GM18526 (cell line): ENCODE results near the gene RCAN1.

Experiments used
- POLR2A ChIP-seq: IDR thresholded peaks from 3 replicates; pipeline ENCODE4 v1.6.1; 2011; ENCODE audit not compliant: insufficient read length; ENCODE audit errors: extremely low read depth

RCAN1 gene

DNA sequence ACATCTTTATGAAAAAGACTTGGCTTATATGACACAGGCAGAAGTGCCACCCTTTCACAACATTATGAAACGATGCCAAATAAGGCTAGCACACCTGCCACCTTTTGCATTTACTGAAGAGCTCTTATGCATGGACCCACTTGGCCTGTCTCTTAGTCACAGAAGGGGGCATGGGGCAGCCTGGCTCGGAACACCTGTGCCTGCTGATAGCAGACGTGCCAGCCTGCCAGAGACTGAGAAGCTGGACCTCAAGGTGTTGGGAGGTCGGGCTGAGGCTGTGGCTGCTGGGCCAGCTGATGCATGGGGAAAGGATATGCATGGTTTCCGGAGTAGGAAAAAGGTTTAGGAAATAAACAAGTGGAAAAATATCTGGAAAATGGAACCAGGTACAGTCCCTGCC is 21.5 kb downstream of the RCAN1 start:
- TF ChIP-seq POLR2A = no peak

DNA sequence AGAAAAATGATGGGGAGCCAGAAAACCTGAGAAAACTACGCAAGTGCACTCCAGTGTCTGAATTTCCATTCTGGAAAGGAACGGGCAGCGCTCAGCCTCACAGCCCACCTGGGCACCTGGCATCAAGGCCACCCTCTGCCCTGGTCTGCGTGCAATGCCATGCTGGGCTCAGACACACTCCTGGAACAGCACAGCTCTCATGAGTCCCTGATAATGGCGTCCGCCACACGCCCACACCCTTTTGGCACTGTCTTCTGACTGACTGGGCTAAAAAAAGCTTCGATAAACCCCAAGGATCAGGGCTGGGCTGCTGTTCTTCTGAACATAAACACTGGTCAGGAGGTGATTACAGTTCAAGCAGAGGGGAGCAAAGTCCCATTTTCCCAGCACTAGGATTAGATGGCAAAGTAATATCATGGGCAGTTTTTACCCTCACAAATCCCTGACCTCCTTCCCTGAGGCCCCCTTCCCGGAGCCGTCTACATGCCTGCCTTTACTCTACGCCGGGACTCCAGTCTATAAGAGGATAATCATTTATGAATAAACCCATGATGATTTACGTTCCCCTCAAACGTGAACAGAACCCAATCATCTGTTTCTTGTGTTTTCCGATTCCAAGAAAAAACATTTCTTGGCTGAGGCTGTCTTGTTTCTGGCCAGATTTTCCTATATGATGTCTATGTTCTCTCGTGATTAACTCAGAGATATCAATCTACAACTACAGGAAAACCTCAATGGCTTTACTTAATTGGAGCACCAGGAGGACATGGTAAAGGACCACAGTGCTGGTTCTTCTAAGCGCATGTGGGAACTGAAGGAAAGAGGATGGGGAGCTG is 22.6 kb downstream of the RCAN1 start:
- TF ChIP-seq POLR2A = no peak

DNA sequence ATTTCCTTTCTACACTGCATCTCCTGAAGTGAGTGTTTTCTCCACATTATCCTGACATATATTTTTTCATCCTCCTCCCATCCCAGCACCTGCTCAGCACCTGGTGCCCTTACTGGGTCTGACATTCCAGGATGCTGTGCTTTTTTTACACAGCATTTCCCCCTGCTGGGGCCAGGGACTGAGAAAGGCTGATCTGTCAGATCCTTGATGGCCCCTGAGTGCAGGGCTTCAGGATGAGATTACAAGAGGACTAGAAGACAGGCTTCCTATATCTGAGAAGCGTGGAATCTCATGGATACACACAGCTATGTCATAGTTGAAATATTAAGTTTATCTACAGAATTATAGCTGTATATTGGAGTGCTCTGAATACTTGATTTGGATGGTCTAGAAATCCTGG is 24.4 kb downstream of the RCAN1 start:
- TF ChIP-seq POLR2A = no peak

DNA sequence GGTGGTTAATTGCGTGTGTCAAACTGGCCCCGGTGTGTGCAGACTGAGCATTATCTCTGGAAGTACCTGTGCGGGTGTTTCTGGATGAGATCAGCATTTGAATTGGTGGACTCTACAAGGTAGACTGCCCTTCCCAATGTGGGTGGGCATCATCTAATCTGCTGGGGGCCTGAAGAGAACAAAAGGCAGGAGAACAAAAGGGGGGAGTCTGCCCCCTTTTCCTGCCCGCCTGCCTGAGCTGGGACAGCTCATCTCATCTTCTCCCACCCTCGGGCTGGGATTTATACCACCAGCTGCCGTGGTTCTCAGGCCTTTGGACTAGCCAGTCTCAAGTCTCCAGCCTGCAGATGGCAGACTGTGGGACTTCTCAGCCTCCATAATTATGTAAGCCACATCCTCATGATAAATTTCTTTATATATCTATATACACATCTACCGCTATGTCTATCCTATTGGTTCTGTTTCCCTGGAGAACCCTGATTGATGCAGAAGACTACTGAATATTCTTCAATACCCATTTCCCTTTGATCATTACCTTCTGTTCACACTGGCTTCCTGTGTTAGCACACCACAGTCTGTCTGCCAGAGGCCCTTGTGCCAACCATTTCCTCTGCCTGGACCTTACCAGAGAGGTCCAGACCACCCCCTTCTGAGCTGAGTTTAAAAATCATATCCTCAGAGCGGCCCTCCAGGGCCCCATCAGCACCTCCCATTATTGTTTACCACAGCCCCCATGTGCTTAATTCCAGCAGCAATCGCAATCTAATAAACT is 25.2 kb downstream of the RCAN1 start:
- TF ChIP-seq POLR2A = no peak

GRCh38 chr21:34583926-34584563 is 30.9 kb downstream of the RCAN1 start:
- TF ChIP-seq POLR2A = no peak

GRCh38 chr21:34582506-34583150 is 32.3 kb downstream of the RCAN1 start:
- no peak for TF ChIP-seq POLR2A

GRCh38 chr21:34580181-34580700 is 34.7 kb downstream of the RCAN1 start:
- TF ChIP-seq POLR2A = no peak

DNA sequence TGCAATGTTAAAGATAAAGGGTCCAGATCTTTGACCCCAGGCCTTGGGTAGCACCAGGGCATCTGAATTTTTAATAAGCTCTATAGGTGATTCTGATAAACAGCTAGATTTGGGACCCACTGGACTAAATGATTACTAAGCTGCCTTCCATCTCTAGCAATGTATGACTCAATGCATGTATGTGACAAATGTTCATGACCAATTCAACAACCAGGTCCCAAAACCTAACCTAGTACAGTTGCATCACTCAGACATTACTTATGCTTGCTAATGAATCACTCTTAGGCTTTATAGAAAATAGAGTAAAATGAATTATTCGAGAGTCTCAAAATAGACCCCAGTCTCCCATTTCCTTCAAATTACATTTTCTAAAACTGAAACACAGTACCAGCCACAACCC is 35.5 kb downstream of the RCAN1 start:
- no peak for TF ChIP-seq POLR2A

DNA sequence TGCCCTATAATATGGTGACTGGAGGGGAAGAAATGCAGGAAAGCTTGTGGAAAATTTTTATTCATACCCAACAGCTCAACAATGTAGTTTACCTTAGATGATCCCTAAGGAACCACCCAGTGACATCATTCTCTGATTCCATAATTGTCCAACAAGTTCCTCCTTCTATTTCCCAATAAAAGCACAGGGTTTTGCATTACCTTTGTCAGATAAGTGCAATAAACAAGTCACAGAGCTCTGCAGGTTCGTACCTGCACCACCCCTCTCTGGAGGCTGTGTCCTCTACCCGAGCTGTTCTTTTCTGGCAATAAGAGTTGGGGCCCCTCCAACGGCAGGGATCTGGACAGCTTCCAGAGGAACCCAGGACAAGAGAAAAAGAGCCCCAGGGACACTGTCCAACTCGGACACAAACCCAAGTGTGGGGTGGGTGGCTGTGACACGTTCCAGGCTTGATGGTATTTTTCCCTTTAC is 38.8 kb downstream of the RCAN1 start:
- TF ChIP-seq POLR2A = no peak

DNA sequence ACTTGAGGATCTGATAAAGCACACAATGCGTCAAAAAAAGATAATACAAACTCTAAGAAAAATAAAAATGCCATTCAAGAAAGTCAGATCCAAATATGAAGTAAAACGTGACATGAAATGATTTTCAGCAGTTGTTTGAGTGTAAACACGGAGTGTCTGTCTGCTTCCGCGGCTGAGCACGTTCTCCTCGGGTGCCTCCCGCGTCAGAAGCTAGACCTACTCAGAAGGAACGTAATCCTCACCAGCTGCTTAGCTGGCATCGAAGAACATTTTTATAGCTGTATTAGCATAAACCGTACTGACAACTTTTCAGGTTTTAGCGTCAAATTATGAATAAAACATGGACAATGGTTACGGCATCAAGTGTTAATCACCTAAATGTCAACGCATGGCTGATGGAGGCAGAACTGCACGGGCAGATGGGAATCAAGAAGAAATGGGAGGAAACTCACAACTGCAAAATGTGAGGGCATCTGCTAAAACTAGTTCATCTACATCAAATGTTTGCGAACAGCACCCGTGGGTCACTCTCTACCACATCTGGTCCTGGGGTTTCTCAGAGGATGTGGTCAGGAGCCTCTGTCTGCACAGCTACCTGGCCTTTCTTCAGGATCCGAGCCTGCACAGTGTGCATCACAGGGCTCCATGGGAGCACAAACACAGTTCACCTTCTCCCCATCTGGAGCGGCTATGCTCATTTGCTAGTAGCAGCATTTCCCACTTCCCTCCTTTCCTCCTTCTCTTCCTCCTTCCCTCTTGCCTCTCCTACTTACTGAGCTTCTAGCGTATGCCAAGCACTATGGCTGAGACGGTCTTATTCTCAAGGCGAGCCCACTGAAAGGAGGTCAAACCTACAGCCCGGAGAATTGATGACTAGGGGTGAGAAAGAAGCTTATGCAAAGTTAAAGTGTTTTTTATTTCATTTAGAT is 40.0 kb downstream of the RCAN1 start:
- no peak for TF ChIP-seq POLR2A

GRCh38 chr21:34571994-34572393 is 42.9 kb downstream of the RCAN1 start:
- no peak for TF ChIP-seq POLR2A

DNA sequence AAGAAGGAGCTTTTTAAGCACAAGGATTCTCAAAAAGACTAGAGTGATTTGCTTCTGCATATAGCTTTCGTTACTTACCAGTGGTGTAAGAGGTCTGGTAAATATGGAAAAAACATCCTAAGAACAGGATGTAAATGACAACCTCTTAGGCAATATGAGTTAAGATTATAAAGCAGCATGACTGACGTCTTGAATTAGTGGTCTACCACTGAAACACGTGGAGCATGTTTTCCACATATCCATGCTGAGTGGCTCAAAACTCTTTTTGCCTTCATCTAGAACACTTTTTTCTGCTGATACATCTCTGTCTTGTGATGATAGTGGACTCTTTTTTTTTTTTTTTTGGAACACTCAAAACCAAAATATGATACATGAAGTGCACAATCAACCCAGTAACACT is 44.6 kb downstream of the RCAN1 start:
- no peak for TF ChIP-seq POLR2A

DNA sequence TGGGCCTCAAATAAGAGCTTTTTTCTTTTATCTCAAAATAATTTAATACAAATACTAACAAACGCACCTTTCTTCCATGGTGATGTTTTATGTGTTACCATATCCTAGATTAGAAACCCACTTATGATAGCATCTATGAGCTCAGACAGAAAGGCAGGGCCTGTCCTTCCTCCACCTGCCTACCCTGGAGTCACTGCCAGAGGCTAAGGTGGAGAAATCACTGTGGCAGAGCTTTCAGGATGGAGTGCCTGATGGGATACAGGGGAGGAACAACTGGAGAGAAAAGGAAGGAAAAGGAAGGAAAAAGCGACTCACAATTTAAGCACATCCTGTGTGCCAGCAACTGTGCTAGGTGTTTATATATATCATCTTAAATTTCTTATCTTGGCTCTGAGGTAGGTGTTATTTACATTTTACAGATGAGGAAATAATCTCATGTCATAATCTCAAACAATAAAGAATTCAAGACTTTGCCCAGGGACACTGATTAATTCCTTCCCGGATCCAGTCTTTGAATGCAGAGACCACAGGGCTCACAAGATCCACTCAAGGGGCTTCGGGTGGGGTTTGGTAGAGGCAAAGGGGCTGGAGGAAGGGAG is 45.4 kb downstream of the RCAN1 start:
- TF ChIP-seq POLR2A = no peak
